HG03378 (cell line): ENCODE data around the gene ZNF322.
"Not testable (repeated sequence)": the region's sequence is repeated elsewhere in the genome, so short reads cannot be mapped to it uniquely, and the experiment has no call there.

ENCODE experiments used
- ATAC-seq: cut with Tn5 transposase; IDR thresholded peaks from one replicate; pipeline ENCODE4 v1.9.1; 2021; ENCODE audit warnings: mild to moderate bottlenecking, moderate library complexity; ENCODE audit not compliant: unreplicated experiment

Gene ZNF322, protein sequence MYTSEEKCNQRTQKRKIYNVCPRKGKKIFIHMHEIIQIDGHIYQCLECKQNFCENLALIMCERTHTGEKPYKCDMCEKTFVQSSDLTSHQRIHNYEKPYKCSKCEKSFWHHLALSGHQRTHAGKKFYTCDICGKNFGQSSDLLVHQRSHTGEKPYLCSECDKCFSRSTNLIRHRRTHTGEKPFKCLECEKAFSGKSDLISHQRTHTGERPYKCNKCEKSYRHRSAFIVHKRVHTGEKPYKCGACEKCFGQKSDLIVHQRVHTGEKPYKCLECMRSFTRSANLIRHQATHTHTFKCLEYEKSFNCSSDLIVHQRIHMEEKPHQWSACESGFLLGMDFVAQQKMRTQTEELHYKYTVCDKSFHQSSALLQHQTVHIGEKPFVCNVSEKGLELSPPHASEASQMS

GRCh38 chr6:26659042-26659999, at the start of gene ZNF322:
TSS of gene ZNF322 (minus strand) at chr6:26659746. CDS start at chr6:26638553, 21,193 bp downstream.
- peak; percentile 93 for ATAC-seq

DNA sequence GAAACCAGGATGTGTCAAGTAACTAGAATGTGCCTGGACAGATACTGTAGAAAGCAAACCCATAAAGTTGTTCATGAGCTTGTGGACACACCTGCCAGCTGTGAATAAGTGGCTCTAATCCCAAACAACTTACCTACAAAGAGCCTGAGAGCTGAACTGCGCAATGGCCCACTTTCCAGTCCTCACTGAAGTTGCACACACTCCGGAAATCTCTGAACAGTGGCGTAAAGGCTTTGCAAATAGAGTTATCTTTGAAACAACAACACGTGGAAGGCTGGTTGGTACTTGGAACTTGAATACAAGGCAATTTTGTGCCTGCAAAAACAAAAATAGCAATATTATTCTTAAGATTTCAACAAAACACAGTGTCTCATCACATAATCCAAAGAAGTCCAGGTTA, 46.2 kb upstream of the ZNF322 start:
- not testable (repeated sequence) for ATAC-seq

DNA sequence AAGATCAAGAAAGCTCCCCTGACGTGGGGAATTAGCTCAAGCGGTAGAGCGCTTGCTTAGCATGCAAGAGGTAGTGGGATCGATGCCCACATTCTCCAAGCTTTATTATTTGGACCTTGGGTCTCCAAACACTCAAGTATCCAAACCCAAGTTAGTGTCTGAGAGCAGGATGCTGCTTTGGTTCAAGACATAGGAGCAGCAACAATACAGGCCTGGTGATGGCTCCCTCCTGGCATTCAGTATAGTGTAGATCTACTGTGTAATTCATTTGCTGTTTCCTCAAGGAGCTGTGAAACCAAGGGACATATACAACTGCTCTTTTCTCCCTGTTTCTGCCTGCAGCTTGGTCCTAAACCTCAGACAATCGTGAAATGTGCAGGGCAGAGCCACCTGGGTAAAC, 45.8 kb upstream of the ZNF322 start:
- not testable (repeated sequence) for ATAC-seq

GRCh38 chr6:26701023-26701747, 41.6 kb upstream of the ZNF322 start:
- not testable (repeated sequence) for ATAC-seq

- not testable (repeated sequence) for ATAC-seq
Observed at GRCh38 chr6:26697496-26697895, 38.0 kb upstream of the ZNF322 start.

- not testable (repeated sequence) for ATAC-seq
Observed at GRCh38 chr6:26689324-26689947, 29.9 kb upstream of the ZNF322 start.

DNA sequence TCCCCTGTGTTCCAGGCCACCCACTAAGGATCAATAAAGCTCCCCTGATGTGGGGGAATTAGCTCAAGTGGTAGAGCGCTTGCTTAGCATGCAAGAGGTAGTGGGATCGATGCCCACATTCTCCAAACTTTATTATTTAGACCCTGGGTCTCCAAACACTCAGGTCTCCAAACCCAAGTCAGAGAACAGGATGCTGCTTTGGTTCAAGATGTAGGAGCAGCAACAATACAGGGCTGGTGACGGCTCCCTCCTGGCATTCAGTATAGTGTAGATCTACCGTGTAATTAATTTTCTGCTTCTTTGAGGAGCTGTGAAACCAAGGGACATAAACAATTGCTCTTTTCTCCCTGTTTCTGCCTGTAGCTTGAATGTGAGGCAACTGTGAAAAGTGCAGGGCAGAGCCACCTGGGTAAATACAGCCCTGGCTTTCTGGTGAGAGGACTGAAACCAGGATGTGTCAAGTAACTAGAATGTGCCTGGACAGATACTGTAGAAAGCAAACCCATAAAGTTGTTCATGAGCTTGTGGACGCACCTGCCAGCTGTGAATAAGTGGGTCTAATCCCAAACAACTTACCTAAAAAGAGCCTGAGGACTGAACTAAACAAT, 23.0 kb upstream of the ZNF322 start:
- ATAC-seq: not testable (repeated sequence)

- ATAC-seq: not testable (repeated sequence)
Observed at GRCh38 chr6:26673287-26673686, 13.7 kb upstream of the ZNF322 start.

GRCh38 chr6:26670558-26670957, 11.0 kb upstream of the ZNF322 start:
- not testable (repeated sequence) for ATAC-seq

- not testable (repeated sequence) for ATAC-seq
Observed at GRCh38 chr6:26670003-26670402, 10.5 kb upstream of the ZNF322 start.

DNA sequence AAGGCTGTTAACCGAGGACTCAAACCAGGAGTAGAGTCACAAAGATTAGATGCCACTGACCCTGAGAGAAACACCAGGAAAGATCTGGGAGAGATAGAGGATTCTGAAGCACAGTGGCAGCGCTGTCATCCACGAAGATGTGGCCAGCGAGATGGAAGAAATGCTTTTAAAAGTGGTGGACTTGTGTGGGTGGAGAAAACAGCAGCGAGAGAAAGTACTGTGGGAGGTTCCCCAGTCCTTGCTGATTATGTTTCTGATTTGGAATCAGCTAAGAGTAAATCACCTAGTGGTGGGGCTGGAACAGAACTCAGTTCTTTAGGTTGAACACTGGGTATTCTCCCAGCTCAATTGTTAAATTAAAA, 435 bp upstream of the ZNF322 start:
- ATAC-seq: peak; percentile 30

DNA sequence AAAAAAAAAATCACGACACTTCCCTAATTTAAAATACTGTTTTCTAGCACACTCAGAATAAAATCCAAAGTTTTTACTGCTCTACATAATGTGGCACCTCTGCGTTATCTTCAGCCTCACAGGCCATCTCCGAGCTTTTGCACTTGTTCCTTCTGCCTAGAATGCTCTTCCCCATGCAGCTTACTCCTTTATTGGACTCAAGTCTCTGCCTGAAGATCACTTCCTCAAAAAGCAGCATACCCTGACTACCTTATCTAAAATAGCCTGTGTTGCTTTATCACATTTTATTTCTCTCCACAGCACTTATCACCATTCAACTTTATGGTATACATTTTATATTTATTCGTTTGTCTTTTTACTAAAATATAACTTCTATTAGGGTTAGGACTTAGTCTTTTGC, 2.3 kb downstream of the ZNF322 start:
- ATAC-seq: no peak

DNA sequence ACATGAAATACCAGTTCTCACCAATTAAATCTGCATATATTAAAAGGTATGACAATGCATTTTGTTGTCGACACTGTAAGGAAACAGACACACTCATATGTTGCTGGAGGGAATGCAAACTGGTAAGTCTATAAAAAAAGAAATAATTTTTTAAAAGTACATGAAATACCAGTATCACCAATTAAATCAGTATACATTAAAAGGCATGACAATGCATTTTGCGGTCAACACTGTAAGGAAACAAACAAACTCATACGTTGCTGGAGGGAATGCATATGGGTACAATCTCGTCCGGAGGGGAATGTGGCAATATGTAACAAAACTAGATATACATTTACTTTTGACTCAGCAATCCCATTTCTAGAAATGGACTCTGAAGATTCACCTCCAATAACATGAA, 6.5 kb downstream of the ZNF322 start:
- no peak for ATAC-seq

DNA sequence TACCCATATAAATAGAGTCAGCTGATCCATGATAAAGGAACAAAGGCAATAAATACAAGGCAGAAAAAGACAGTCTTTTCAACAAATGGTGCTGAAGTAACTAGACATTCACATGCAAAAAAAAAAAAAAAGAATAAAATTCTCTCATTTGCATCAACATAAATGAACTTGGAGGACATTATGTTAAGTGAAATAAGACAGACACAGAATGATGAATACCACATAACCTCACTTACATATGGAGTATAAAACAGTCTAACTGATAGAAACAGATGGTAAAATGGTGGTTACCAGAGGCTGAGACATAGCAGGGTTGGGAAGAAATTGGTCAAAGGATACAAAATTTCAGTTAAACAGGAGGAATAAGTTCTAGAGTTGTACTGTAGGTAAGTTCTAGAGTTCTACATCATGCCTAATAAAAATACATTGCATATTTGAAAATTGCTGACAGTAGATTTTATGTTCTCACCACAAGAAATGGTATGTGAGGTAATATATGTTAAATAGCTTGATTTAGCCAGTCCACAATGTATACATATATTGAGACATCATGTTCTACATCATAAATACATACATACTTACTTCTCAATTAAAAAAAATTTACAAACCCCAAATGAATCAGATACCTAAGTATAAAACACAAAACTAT, 8.3 kb downstream of the ZNF322 start:
- ATAC-seq: no peak

GRCh38 chr6:26646074-26646473, 13.5 kb downstream of the ZNF322 start:
- no peak for ATAC-seq

GRCh38 chr6:26640806-26641205, 18.7 kb downstream of the ZNF322 start:
- ATAC-seq: no peak

GRCh38 chr6:26629359-26629758, 30.2 kb downstream of the ZNF322 start:
- no peak for ATAC-seq

DNA sequence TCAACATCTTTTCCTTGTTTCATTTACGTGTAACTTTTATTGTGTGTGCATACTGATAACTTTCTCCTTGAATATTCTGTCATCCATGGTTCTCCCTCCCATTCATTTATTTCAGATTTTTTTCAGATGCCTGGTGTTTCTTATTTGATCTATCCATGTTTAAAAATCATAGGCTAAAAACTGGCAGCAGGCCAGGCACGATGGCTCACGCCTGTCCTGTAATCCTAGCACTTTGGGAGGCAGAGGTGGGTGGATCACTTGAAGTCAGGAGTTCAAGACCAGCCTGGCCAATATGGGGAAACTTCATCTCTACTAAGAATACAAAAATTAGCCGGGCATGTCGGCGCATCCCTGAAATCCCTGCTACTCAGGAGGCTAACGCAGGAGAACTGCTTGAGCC, 31.7 kb downstream of the ZNF322 start:
- ATAC-seq: no peak

DNA sequence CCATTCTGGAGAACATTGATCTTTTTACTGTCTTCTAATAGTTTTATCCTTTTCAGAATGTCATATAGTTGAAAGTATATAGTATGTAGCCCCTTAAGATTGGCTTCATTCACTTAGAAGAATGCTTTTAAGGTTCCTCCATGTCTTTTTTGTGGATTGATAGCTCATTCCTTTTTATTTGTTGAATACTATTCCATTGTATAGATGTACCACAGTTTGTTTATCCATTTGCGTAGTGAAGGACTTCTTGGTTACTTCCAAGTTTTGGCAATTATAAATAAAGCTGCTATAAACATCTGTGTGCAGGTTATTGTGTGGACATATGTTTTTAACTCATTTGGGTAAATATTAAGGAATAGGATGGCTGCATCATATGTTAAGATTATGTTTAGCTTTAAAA, 35.0 kb downstream of the ZNF322 start:
- ATAC-seq: no peak
